HG02588 (cell line): ENCODE data around the gene ATP13A4.

Experiments used
- ATAC-seq: cut with Tn5 transposase; IDR thresholded peaks from one replicate; pipeline ENCODE4 v1.9.1; 2021; ENCODE audit warnings: mild to moderate bottlenecking, moderate library complexity; ENCODE audit not compliant: unreplicated experiment

Gene ATP13A4

DNA sequence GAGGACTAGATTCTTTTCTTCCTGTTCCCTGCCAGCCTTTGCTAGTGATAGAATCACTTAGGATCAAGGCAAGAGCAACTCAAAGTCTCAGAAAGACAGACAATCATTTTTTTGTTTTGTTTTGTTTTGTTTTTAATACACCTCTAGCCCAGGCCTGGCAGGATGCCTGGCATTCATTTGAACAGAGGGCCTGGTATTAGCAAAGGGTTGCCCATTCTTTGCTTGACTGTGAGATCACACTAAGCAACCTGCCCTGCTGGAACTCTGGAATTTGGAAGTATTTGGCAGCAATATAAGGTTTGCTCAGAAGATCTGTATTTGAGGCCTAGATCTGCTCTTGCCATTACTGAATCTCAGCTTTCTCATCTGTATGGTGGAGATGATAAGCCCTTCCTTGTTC is 154.4 kb downstream of the ATP13A4 start:
- no peak for ATAC-seq

DNA sequence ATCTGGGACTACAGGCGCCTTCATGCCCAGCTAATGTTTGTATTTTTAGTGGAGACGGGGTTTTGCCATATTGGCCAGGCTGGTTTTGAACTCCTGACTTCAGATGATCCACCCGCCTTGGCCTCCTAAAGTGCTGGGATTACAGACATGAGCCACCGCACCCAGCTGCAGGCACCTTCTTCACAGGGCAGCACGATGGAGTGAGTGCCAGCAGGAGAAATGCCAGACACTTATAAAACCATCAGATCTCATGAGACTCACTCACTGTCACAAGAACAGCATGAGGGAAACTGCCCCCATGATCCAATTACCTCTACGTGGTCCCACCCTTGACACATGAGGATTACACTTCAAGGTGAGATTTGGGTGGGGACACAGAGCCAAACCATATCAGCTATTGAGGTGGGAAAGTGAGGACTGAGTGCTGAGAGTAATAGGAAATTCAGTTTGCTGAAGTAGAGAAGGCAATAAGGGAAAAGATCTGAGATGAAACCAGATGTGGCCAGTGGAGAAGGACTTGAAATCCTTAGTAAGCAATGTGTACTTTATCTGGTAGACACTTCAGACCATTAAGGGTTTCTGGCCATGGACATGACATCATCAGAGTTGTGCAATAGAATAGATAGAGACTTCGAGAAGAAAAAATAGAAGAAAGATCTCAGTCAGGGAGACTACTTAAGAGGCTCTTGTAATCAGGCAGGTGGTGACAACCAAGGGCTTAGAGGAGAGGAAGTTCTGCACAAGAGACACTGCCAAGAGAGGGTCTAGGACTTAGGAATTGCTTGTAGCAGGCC is 158.0 kb downstream of the ATP13A4 start:
- no peak for ATAC-seq

DNA sequence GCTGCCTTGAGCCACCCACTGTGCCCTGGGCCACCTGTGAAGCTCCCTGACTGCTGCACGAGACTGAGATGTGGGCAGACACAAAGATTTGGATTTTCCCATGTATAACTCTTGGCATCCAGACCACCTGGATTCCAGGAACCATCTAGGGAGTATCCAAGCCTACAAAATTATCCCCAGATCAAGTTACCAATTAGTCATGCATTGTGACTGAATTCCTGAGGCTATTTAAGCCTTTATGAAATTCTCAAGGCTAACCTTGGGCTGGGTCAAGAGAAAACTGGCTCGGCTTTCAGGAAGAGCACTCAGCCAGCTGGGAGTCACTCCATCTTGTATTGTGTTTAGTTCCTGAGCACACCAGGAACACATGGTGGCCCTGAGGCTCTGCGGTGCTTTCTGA is 162.8 kb downstream of the ATP13A4 start:
- ATAC-seq: no peak

DNA sequence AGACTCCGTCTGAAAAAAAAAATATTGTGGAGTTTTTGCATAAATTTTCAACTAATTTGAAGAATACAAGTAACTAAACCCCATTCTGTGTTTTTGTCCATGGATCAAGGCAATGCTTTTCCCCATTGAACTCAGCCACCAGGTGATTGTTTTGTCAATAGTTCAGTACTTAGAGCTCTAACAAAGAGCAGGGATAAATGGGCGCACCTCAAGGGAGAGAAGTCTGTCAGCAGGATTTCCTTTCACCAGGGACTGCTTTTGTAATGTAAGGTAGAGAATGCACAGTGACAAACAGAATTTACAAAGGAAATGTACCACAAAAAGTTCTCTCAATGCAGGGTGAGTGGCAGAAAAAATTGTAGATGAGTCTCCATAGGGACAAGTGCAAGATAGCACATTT is 165.4 kb downstream of the ATP13A4 start:
- no peak for ATAC-seq

DNA sequence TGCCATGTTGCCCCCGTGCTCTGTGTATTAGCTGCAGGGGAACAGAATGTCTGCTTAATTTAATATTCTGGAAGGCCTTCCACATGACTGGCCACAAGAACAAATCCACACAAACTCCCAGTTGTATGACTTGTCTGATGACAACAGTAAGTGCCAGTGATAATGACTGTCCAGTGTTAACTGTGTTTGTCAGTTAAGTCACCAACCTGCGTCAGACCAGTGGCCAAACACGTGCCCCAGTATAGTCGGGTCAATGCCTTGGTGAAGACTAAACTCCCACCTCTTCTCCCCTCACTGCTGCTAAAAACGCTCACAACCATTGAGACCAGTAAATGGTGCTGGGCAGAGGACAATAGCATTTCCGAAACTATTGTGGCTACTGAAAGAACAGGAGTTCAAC is 166.3 kb downstream of the ATP13A4 start:
- no peak for ATAC-seq

DNA sequence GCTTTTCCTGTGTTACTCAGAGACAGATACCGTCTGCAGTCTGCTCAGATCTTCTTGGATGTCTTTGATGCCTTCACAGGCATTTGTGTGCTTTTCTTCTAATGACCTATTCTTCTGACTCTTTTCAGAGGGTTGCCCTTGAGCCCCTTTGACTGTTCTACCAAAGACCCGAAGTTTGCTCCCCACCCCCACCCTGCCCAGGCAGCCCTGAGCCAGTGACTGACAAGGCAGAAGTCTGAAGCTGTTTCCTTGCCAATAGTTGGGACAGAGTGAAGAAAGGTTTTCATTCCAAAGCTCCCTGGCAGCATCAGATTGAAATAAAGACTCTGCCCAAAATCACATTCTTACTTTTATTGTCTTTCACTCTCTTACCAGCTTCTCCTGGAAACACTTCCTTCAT is 167.1 kb downstream of the ATP13A4 start:
- ATAC-seq: no peak

DNA sequence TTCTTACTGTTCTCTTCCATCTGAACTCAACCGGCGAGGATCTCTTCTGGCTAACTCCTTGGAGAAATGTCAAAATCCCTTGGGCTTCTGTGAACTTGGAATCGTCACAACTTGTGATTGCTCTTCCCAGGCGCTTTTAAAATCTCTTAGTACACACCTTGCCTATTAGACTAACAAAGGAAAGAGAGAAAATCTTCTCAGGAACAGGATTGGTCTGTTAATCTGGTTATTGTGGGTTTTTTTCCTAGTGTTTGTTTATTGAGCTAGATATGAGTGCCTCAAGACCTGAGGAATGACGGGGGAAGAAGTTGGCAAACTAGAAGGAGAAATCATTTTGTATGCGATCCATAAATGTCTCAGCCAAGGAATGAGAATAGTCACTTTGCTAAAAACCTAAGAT is 176.0 kb downstream of the ATP13A4 start, which contains the start of gene ATP13A5:
Gene ATP13A5 (minus strand): TSS at position 48 of the 400 bp plus-strand sequence. CDS start 28 bp downstream, at position 20.
- no peak for ATAC-seq

DNA sequence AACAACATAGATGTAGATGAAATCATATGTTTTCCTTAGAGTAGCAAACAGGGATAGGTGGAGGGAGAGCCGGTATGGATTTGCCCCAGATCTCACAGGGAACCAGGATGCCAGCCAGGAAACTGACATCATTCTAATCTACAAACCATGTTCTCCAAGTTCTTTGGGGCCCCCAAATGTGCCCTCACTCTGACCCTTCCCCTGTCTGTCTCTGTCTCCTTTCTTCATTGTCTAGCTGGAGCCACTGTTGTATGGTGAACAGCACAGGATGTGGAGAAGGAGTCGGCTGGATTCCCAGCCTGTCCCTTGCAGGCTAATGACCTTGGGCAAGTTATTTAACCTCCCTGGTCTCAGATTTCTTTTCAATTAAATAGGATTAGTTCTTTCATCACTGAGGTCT is 177.1 kb downstream of the ATP13A4 start:
- no peak for ATAC-seq

DNA sequence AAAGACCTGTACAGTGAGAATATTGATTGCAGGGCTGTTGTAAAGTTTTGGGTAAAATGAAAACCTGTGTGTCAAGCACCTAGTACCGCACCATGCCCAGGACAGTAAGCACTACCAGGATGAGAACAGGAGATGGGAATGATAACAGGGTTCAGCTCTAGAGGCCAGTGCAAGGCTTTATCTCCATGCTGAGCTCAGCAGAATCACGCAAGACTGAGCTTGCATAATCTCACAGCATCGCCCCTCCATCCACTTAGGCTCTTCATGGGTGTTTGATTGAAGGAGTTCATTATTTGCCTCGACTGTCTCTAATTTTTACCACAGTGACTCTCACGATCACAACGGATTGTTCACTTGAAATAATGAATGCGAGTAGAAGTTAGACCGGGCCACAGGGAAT is 179.1 kb downstream of the ATP13A4 start:
- no peak for ATAC-seq

DNA sequence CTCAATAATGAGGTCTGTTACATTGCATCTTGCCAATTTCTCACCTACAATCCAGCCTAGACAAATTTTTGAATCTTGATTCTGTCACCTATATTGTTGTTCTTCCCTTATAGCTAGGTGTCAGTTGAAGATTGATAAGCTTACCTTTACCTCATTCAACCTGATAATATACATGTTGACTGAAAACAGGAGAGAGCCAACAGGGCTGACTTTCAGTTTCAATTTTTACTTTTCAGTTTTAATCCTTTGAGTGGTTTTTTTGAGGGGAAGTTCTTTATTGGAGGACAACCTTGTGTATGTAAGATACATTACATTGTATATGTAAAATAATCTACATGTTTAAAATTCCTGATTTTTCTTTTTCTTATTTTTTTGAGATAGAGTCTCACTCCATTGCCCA is 181.9 kb downstream of the ATP13A4 start:
- ATAC-seq: no peak

DNA sequence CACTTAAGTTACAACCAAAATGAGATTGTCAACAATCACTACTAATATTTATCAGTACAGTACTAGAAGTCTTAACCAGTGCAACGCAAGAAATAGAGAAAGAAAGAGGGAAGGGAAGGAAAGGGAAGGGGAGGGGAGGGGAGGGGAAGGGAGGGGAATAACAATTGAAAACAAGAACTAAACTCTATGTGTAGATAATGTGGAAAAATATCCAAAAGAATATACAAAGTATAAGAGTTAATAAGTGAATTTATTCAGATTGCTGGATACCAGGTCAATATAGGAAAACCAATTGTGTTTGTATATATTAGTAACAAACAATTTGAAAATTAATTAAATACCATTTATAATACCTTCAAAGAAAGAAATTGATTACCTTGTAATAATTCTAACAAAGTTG is 186.8 kb downstream of the ATP13A4 start:
- no peak for ATAC-seq

DNA sequence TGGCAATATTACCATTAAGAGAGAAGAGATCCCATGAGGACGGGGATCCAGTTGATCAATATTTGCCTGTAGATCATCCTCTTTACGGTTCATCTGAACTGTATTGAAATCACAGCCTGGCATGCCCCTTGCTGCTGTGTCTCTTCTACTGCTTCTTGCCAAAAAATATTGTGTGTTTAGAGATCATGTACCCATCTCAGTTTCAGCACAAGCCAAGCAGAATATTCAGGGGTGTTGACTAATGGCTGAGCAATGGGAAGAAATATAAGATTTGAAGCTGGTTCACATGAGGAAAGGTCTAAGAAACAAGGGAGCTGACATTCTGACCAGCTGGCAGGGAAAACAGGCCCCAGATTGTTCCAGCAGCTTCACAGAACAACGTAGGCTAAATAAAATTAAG is 197.4 kb downstream of the ATP13A4 start:
- ATAC-seq: no peak

DNA sequence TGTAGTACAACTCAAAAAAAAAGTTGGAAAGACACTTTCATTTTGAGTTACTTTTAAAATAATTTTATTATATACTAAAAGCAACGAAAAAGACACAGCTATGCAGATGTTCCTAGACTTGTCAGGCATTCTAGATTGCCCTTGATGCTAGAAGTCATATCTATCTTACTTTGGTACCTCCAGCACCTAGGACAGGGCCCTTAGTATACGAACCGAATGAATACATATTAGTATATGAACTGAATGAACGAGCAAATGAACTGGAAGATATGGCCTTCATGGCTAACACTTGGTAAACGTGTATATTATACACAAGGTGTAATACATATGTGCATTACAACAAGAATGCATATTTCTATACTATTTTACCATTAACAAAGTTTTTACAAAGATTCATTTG is 200.3 kb downstream of the ATP13A4 start:
- no peak for ATAC-seq
